Endodermal cell (in vitro differentiated cells): ENCODE results near the gene RNF4. TPM values are rescaled to one million over a fixed set of nuclear protein-coding genes. Genes with fewer than 3 reads are reported as not detected.
"Not testable (repeated sequence)": the region's sequence is repeated elsewhere in the genome, so short reads cannot be mapped to it uniquely, and the experiment has no call there.

Source experiments
- DNase-seq: peaks from one replicate; pipeline ENCODE4 v3.0.0-alpha.2; 2017
- H3K27ac ChIP-seq: 2 replicates; pipeline ENCODE4 v1.5.1; 2013; ENCODE audit warnings: mild to moderate bottlenecking, low read depth, low read length, moderate library complexity
- H3K27me3 ChIP-seq: 2 replicates; pipeline ENCODE4 v1.6.1; 2013; ENCODE audit warnings: mild to moderate bottlenecking, low read length, moderate library complexity; ENCODE audit not compliant: insufficient read depth, control insufficient read depth, poor library complexity, severe bottlenecking
- H3K36me3 ChIP-seq: 2 replicates; pipeline ENCODE4 v1.7.0; 2013; ENCODE audit warnings: mild to moderate bottlenecking, low read length, moderate library complexity; ENCODE audit not compliant: control insufficient read depth, insufficient read depth
- H3K4me1 ChIP-seq: one replicate; pipeline ENCODE4 v1.7.0; 2013; ENCODE audit warnings: low read length; ENCODE audit not compliant: control insufficient read depth, insufficient read depth
- H3K4me3 ChIP-seq: 2 replicates; pipeline ENCODE4 v1.5.1; 2013; ENCODE audit warnings: mild to moderate bottlenecking, low read length, moderate library complexity
- H3K9ac ChIP-seq: 2 replicates; pipeline ENCODE4 v1.6.1; 2013; ENCODE audit warnings: mild to moderate bottlenecking, low read length, moderate library complexity; ENCODE audit not compliant: poor library complexity, severe bottlenecking; ENCODE audit errors: extremely low read depth
- H3K9me3 ChIP-seq: 2 replicates; pipeline ENCODE4 v1.6.1; 2013; ENCODE audit warnings: mild to moderate bottlenecking, low read length, moderate library complexity; ENCODE audit not compliant: control insufficient read depth
- H3K27ac Mint-ChIP-seq: 2 replicates; pipeline ENCODE4 v1.8.0; 2020; ENCODE audit warnings: mixed read lengths
- H3K27me3 Mint-ChIP-seq: 2 replicates; pipeline ENCODE4 v1.8.0; 2021; ENCODE audit warnings: mild to moderate bottlenecking, mixed read lengths; ENCODE audit not compliant: insufficient read depth
- H3K36me3 Mint-ChIP-seq: 2 replicates; pipeline ENCODE4 v1.8.0; 2020; ENCODE audit warnings: low read depth, mixed read lengths
- H3K4me1 Mint-ChIP-seq: 2 replicates; pipeline ENCODE4 v1.8.0; 2020; ENCODE audit warnings: mixed read lengths
- H3K4me3 Mint-ChIP-seq: 2 replicates; pipeline ENCODE4 v1.8.0; 2020; ENCODE audit warnings: mild to moderate bottlenecking, moderate library complexity, mixed read lengths
- H3K9me3 Mint-ChIP-seq: 2 replicates; pipeline ENCODE4 v1.8.0; 2020; ENCODE audit warnings: mild to moderate bottlenecking, mixed read lengths
- CTCF ChIP-seq: fragments of 200-600 bp; sonication (generic); conservative IDR thresholded peaks from 2 replicates; pipeline ENCODE4 v1.5.0; 2021; ENCODE audit warnings: antibody characterized with exemption, mild to moderate bottlenecking
- WGBS, 2 experiments: methylation state at CpG; one replicate each; pipeline versions ENCODE4 v1.1.5 to v1.1.7; 2013; ENCODE audit warnings: missing lambda C conversion rate in 2 of 2, mixed read lengths in 1 of 2; ENCODE audit not compliant: insufficient coverage in 1 of 2, insufficient read length in 1 of 2; 5-methylcytosine and 5-hydroxymethylcytosine counted together
- total RNA-seq, 2 donors: library from RNA; stranded (reverse); fragmentation: NEBNext Ultra II Directional in 1 of 2; extraction: Animal tissue kit (Norgen Biotek cat#: 25700) in 1 of 2; gene quantifications; 2 replicates in 1 of 2; 3 replicates in 1 of 2; pipeline ENCODE4 v1.2.1, GENCODE V29; 2021

Gene RNF4
- total RNA-seq, 2 donors from 2014 or later: 73.2 to 93.6 TPM

GRCh38 chr4:2427383-2428334 is 41.2 kb upstream of the RNF4 start:
- H3K36me3 ChIP-seq: no peaks in the 10 kb centered on the region
- H3K4me1 ChIP-seq: no peaks in the 10 kb centered on the region
- H3K9ac ChIP-seq: no peak overlapping the region
- TF ChIP-seq CTCF: no peak
- Mint-ChIP-seq H3K27ac (no peak overlapping the region), H3K27me3 (peaks cover 6% of the 10 kb centered on the region), H3K4me1 (no peaks in the 10 kb centered on the region), H3K36me3 (no peaks in the 10 kb centered on the region), H3K4me3 (no peak overlapping the region), H3K9me3 (no peaks in the 10 kb centered on the region)
- peak; percentile 43 for DNase-seq
- H3K9me3 ChIP-seq: no peaks in the 10 kb centered on the region
- H3K4me3 ChIP-seq: no peak overlapping the region
- peaks cover under 1% of the 10 kb centered on the region for H3K27me3 ChIP-seq
- no peak overlapping the region for H3K27ac ChIP-seq
- 92 to 93% methylated on average over 13 to 23 of the region's 23 CpGs for WGBS, 2 experiments

- Mint-ChIP-seq H3K27ac (no peak overlapping the region), H3K4me3 (no peak overlapping the region), H3K27me3 (peaks cover 3% of the 10 kb centered on the region), H3K9me3 (no peaks in the 10 kb centered on the region), H3K4me1 (no peaks in the 10 kb centered on the region), H3K36me3 (no peaks in the 10 kb centered on the region)
- no peak overlapping the region for H3K4me3 ChIP-seq
- H3K9me3 ChIP-seq: no peaks in the 10 kb centered on the region
- no peak for TF ChIP-seq CTCF
- H3K4me1 ChIP-seq: no peaks in the 10 kb centered on the region
- WGBS, 2 experiments: 91 to 92% methylated on average over 20 to 25 of the region's 25 CpGs
- H3K27ac ChIP-seq: no peak overlapping the region
- H3K9ac ChIP-seq: no peak overlapping the region
- no peaks in the 10 kb centered on the region for H3K27me3 ChIP-seq
- H3K36me3 ChIP-seq: no peaks in the 10 kb centered on the region
- DNase-seq: no peak
These were observed 40.3 kb upstream of the RNF4 start for GRCh38 chr4:2428496-2429213.

- H3K4me3 ChIP-seq, H3K4me1 Mint-ChIP-seq, H3K27ac ChIP-seq, H3K27me3 ChIP-seq, H3K27me3 Mint-ChIP-seq, H3K9me3 Mint-ChIP-seq, H3K9ac ChIP-seq, DNase-seq, H3K4me3 Mint-ChIP-seq, H3K27ac Mint-ChIP-seq, H3K36me3 Mint-ChIP-seq, H3K36me3 ChIP-seq, H3K9me3 ChIP-seq, H3K4me1 ChIP-seq: not testable (repeated sequence)
- WGBS, 2 experiments: 92 to 94% methylated on average over 16 to 39 of the region's 49 CpGs
These were observed 38.8 kb upstream of the RNF4 start for GRCh38 chr4:2429945-2430757.
